Chondrocyte (in vitro differentiated cells): Measurements from ENCODE around the gene CHEK1. TPM values are rescaled to one million over a fixed set of nuclear protein-coding genes. Genes with fewer than 3 reads are reported as not detected.

Experiments
- DNase-seq: peaks from one replicate; pipeline ENCODE4 v3.0.0; 2021; ENCODE audit warnings: mixed read lengths, low spot score
- H3K27ac Mint-ChIP-seq: one replicate; pipeline ENCODE4 v1.8.0; 2021; ENCODE audit warnings: mild to moderate bottlenecking, moderate library complexity, mixed read lengths; ENCODE audit not compliant: unreplicated experiment
- H3K27me3 Mint-ChIP-seq: 2 replicates; pipeline ENCODE4 v1.8.0; 2021; ENCODE audit warnings: low read depth, mixed read lengths
- H3K36me3 Mint-ChIP-seq: 2 replicates; pipeline ENCODE4 v1.8.0; 2021; ENCODE audit warnings: low read depth, mixed read lengths
- H3K4me1 Mint-ChIP-seq: 2 replicates; pipeline ENCODE4 v1.8.0; 2021; ENCODE audit warnings: low read depth, mild to moderate bottlenecking, mixed read lengths
- H3K4me3 Mint-ChIP-seq: one replicate; pipeline ENCODE4 v1.8.0; 2021; ENCODE audit warnings: mild to moderate bottlenecking, moderate library complexity, mixed read lengths; ENCODE audit not compliant: unreplicated experiment
- H3K9me3 Mint-ChIP-seq: 2 replicates; pipeline ENCODE4 v1.8.0; 2021; ENCODE audit warnings: low read depth, mixed read lengths
- total RNA-seq: library from RNA; stranded (reverse); gene quantifications from 3 replicates; pipeline ENCODE4 v1.2.1, GENCODE V29; 2021
- TF ChIP-seq, protein P1 (sequence below): fragments of 200-600 bp; sonication (generic); IDR thresholded peaks from 2 replicates; pipeline ENCODE4 v1.5.0; 2021; ENCODE audit warnings: antibody characterized with exemption, mild to moderate bottlenecking, moderate library complexity

Gene CHEK1
- total RNA-seq, 1 donor from 2014 or later: 23.5 TPM

DNA sequence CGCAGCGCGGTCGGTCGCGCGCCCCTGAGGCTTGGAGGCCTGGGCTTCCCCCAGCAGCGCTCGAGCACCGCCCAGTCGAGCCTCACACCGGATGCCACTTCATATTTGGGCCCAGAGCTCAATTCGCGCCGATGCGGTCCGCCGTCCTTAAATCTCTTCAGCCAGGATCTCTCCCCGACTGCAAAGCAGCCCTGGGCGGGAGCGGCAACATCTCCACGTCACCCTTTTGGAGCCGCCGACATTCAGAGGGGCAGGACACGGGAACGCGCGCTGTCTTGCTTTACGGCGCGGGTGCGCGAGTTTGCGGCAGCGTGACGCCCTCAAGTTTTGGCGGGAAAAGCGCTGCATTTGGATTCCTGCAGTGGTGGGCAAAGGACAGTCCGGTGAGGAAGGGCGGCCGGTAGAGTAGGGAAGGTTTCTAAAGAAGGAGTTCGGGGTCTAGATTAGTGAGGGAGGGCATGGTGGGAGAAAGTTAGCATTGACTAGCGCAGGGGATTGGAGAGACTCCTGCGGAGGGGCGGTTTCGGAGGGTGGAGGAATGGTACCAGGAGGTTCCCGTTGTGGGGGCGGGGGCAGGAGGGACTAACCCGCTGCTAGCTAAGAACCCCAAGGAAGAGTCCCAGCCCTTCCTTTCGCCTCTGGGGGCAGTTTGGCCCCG, 796 bp downstream of the CHEK1 start:
- no peaks in the 10 kb centered on the region for H3K9me3 Mint-ChIP-seq
- H3K4me1 Mint-ChIP-seq: peaks cover 49% of the 10 kb centered on the region
- peak overlapping the region; percentile 88 for H3K27ac Mint-ChIP-seq
- no peaks in the 10 kb centered on the region for H3K27me3 Mint-ChIP-seq
- H3K4me3 Mint-ChIP-seq: peak overlapping the region; percentile 84
- DNase-seq: peak; percentile 93
- H3K36me3 Mint-ChIP-seq: peaks cover 3% of the 10 kb centered on the region
- TF ChIP-seq, protein P1, sequence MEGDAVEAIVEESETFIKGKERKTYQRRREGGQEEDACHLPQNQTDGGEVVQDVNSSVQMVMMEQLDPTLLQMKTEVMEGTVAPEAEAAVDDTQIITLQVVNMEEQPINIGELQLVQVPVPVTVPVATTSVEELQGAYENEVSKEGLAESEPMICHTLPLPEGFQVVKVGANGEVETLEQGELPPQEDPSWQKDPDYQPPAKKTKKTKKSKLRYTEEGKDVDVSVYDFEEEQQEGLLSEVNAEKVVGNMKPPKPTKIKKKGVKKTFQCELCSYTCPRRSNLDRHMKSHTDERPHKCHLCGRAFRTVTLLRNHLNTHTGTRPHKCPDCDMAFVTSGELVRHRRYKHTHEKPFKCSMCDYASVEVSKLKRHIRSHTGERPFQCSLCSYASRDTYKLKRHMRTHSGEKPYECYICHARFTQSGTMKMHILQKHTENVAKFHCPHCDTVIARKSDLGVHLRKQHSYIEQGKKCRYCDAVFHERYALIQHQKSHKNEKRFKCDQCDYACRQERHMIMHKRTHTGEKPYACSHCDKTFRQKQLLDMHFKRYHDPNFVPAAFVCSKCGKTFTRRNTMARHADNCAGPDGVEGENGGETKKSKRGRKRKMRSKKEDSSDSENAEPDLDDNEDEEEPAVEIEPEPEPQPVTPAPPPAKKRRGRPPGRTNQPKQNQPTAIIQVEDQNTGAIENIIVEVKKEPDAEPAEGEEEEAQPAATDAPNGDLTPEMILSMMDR: no peak

DNA sequence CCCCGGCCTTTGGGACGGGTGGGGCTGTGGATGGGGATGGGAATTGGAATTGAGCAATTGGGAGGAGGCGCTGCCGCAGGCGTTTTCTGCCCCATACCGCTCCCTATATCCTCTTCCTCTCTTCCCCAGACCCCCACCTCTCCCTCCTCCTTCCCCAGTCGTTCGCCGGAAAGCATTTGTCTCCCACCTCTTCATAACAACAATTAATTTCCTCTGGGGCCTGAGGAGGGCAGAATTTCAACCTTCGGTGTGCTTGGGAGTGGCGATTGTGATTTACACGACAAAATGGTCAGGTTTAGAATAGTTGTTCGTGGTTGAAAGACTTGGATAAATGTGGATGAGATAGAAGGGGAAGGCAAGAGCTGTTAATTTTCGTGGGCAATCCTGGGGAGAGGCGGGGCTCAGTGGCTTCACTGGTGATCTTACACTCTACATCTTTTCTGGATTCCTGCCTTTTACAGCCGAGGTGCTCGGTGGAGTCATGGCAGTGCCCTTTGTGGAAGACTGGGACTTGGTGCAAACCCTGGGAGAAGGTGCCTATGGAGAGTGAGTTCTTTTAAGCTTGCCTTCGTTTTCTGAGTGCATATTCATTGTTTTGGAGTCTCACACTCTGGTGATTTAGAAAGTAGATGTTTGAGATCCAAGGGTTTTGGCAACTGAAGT, 1.5 kb downstream of the CHEK1 start:
- no peaks in the 10 kb centered on the region for H3K9me3 Mint-ChIP-seq
- peaks cover 4% of the 10 kb centered on the region for H3K36me3 Mint-ChIP-seq
- no peaks in the 10 kb centered on the region for H3K27me3 Mint-ChIP-seq
- TF ChIP-seq, protein P1: peak; percentile 75
- no peak for DNase-seq
- peaks cover 45% of the 10 kb centered on the region for H3K4me1 Mint-ChIP-seq
- peak overlapping the region; percentile 88 for H3K27ac Mint-ChIP-seq
- peak overlapping the region; percentile 84 for H3K4me3 Mint-ChIP-seq

DNA sequence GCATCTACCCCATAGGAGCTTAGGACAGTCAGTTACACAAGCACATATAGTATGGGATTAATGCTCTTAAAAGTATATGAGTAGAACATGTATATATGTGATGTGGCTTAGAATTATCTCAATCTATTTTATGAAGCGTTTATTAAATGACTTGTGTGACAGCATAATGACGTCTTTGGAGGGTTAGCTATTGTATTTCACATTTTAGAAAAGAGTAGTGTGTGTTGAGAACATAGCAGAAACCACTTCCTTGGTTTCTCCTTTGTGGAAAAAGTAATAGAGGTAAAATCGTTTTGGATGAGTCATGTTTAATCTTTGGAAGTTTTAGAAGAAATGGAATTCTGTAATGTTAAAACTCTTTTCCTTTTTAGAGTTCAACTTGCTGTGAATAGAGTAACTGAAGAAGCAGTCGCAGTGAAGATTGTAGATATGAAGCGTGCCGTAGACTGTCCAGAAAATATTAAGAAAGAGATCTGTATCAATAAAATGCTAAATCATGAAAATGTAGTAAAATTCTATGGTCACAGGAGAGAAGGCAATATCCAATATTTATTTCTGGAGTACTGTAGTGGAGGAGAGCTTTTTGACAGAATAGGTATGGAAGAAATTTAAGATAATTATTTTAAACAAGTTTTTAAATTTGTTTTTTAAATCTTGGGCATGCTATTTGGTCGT, 2.4 kb downstream of the CHEK1 start:
- Mint-ChIP-seq H3K27ac (peak overlapping the region; percentile 88), H3K36me3 (peaks cover 5% of the 10 kb centered on the region), H3K9me3 (no peaks in the 10 kb centered on the region), H3K4me3 (peak overlapping the region; percentile 84), H3K4me1 (peaks cover 35% of the 10 kb centered on the region), H3K27me3 (no peaks in the 10 kb centered on the region)
- TF ChIP-seq, protein P1: no peak
- no peak for DNase-seq

DNA sequence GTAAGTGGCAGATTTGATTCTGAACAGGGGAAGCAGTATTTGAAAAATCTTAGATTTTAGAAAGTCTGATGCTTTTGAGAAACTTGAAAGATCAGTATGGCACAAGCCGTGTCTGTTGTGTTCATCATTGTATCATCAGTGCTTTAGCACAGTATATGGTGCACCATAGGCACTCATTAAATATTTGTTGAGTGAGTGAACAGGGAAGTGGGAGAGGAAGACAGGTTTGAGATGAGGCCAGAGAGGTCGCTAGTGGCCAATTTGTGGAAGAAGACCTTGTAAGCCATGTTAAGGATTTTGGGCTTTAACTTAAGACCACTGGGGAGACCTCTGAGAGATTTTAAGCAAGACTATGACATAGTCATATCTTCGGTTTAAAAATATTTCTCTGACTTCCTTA, 12.9 kb downstream of the CHEK1 start:
- TF ChIP-seq, protein P1: no peak
- Mint-ChIP-seq H3K36me3 (peaks cover 21% of the 10 kb centered on the region), H3K4me1 (no peaks in the 10 kb centered on the region), H3K27me3 (no peaks in the 10 kb centered on the region), H3K9me3 (no peaks in the 10 kb centered on the region), H3K4me3 (no peak overlapping the region), H3K27ac (no peak overlapping the region)
- no peak for DNase-seq

DNA sequence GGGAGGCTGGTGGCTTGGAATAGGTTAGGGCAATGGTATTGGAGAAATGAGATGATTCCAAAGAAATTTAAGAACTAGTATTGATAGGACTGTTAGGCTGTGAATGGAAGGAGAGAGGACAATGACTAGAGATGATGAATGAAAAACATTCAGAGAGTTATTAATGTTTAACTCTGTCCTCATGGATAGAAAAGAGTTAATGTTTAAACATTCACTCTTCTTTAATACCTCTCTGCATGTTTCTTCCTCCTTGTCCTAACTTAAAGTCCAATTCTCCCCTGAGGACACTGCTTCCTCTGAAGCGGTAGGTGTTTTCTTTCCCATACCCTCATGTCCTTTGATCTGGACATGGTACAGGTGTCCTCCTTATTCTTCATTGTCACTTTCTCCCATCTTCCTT, 13.4 kb downstream of the CHEK1 start:
- TF ChIP-seq, protein P1: no peak
- Mint-ChIP-seq H3K36me3 (peaks cover 21% of the 10 kb centered on the region), H3K27ac (no peak overlapping the region), H3K4me1 (no peaks in the 10 kb centered on the region), H3K9me3 (no peaks in the 10 kb centered on the region), H3K4me3 (no peak overlapping the region), H3K27me3 (no peaks in the 10 kb centered on the region)
- DNase-seq: no peak
